GM18507 (cell line): ENCODE measurements around the gene PIGP.
A peak's percentile ranks its signal among the peaks of the same experiment; 100 is the strongest.
"Not testable (repeated sequence)": the region's sequence is repeated elsewhere in the genome, so short reads cannot be mapped to it uniquely, and the experiment has no call there.

Experiments
- DNase-seq: peaks from one replicate; pipeline ENCODE4 v3.0.0; 2011; ENCODE audit warnings: low read depth; ENCODE audit not compliant: insufficient read length; ENCODE audit errors: extremely low spot score
- FAIRE-seq: peaks from 2 replicates; lab custom pipeline; 2011; peaks lifted over from hg19 to GRCh38; lab: Jason Lieb, UNC

Gene PIGP

GRCh38 chr21:37072988-37073416 lies at the start of gene PIGP, which contains the start of gene TTC3:
TSS of gene PIGP (minus strand) at chr21:37073071. CDS start at chr21:37072515, 556 bp downstream.
TSS of gene TTC3 (plus strand) at chr21:37073254. CDS start at chr21:37087258, 14,004 bp downstream.
- peak; percentile 87 for FAIRE-seq
- peak; percentile 95 for DNase-seq

DNA sequence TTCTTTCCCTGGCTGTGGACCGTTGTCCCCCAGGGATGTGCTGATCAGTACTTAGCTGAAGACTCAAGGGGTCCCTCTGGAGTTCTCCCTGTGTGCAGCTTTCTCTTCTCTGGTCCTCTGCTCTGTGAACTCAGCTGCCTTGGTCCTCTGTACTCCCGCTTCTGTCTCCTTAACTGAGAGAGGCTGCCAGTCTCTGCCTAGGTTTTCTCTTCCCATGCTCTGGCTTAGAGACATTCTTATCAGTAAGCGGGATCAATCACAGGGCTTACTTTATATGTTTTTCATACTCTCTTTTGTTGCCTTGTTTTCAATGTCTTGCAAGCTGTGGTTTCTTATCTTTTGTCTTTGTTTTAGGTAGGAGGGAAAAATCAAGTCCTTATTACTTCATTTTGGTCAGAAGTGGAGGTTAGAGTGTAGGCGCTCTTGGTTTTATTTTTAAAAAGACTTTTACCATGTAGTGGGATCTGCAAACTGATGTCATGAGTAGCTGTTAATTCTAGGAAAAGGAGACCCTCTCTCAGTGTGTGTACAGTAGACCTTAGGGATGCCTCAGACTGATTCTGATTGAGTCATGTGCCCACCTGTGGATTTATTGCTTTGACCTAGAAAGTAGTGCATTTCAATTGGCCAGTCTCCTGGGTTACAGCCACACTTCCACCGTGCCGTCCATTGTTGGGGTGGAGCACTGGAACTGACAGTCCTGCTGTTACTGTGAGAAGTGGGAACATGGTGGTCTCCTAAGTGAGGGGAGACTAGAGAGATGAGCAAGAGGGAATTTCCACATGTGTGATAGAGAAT lies 46.7 kb upstream of the PIGP start:
- DNase-seq: no peak
- no peak for FAIRE-seq

- DNase-seq: no peak
- no peak for FAIRE-seq
Observed at GRCh38 chr21:37118187-37118826, 45.4 kb upstream of the PIGP start.

GRCh38 chr21:37117204-37117603 lies 44.3 kb upstream of the PIGP start:
- DNase-seq: no peak
- no peak for FAIRE-seq

GRCh38 chr21:37116459-37116858 lies 43.6 kb upstream of the PIGP start:
- FAIRE-seq, DNase-seq: not testable (repeated sequence)

DNA sequence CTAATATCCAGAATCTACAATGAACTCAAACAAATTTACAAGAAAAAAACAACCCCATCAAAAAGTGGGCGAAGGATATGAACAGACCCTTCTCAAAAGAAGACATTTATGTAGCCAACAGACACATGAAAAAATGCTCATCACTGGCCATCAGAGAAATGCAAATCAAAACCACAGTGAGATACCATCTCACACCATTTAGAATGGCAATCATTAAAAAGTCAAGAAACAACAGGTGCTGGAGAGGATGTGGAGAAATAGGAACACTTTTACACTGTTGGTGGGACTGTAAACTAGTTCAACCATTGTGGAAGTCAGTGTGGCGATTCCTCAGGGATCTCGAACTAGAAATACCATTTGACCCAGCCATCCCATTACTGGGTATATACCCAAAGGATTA lies 41.4 kb upstream of the PIGP start:
- not testable (repeated sequence) for FAIRE-seq, DNase-seq

DNA sequence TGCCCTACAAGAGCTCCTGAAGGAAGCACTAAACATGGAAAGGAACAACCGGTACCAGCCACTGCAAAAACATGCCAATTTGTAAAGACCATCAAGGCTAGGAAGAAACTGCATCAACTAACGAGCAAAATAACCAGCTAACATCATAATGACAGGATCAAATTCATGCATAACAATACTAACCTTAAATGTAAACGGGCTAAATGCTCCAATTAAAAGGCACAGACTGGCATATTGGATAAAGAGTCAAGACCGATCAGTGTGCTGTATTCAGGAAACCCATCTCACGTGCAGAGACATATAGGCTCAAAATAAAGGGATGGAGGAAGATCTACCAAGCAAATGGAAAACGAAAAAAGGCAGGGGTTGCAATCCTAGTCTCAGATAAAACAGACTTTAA lies 38.2 kb upstream of the PIGP start:
- FAIRE-seq, DNase-seq: not testable (repeated sequence)

DNA sequence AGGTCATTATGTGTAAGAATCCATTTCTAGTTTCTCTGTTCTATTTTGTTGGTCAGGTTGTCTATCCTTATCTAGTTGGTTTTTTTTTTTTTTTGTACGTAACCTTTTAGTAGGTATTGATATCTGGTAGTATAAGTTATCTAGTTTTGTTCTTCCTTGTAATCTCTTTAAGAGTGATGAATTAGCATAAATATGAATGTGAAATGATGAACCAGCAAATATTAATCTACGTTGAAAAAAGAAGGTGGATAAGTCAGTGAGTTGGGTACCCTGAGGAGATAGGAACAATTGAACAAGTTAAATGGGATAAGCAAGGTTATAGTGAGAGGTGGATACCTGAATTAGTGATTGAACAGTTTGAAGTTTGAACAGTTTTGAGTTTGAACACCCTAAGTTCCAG lies 34.1 kb upstream of the PIGP start:
- no peak for FAIRE-seq
- no peak for DNase-seq

DNA sequence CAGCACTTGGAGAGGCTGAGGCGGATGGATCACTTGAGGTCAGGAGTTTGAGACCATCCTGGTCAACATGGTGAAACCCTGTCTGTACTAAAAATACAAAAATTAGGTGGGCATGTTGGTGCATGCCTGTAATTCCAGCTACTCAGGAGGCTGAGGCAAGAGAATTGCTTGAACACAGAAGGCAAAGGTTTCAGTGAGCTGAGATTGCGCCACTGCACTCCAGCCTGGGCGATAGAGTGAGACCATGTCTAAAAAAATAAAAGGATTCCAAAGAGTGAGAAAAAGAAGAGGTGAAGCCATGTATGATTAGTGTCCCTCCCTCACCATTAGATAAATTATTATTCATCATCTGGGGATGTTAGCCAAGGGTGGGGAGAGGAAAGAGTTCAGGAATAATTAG lies 29.9 kb upstream of the PIGP start:
- not testable (repeated sequence) for FAIRE-seq, DNase-seq

- DNase-seq (no peak), FAIRE-seq (no peak)
Observed at GRCh38 chr21:37101384-37101783, 28.5 kb upstream of the PIGP start.

- DNase-seq: no peak
- FAIRE-seq: no peak
Observed at GRCh38 chr21:37100316-37100715, 27.4 kb upstream of the PIGP start.

GRCh38 chr21:37098751-37099150 lies 25.9 kb upstream of the PIGP start:
- DNase-seq: no peak
- FAIRE-seq: no peak

DNA sequence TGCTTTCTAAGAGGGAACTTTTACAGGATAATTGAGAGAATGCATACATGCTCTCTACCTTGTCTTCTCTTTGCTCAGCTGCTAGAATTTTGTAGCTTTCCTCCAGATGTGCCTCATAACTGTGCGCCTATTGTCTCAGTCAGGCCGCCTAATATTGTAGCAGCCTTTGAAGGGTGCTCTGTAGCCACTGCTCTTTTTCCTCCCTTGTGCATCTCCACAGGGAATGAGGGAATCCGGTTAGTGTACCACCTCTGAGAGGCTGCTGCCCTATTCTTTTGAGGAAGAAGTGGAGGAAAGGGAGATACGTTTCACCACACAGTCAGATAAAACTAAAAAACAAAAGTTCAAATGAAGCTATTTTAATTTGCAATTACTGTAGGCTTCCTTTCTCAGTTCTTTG lies 22.9 kb upstream of the PIGP start:
- no peak for FAIRE-seq
- no peak for DNase-seq

- no peak for DNase-seq
- FAIRE-seq: no peak
Observed at GRCh38 chr21:37093977-37094376, 21.1 kb upstream of the PIGP start.

- no peak for DNase-seq
- FAIRE-seq: no peak
Observed at GRCh38 chr21:37088186-37088735, 15.4 kb upstream of the PIGP start.

GRCh38 chr21:37087188-37087587 lies 14.3 kb upstream of the PIGP start:
- DNase-seq (no peak), FAIRE-seq (no peak)

DNA sequence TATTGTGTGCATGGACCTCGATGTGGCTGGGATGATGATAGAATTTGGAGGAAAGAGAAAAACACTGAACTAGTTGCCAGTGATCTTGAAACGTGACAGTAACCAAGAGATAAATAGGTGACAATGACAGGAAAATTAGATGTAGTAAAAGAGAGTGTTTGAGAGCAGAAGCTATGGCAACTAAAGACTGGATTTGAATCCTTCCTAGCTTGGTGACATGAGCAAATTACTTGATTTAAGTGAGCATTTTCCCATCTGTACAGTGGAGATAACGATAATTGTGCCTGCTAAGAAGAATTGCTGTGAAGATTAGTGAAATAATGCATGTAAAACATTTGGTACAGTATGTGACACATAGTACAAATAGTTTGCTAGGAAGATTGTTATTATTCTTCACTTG lies 12.9 kb upstream of the PIGP start:
- no peak for FAIRE-seq
- DNase-seq: no peak

- no peak for DNase-seq
- no peak for FAIRE-seq
Observed at GRCh38 chr21:37082856-37083528, 10.1 kb upstream of the PIGP start.

GRCh38 chr21:37082375-37082774 lies 9.5 kb upstream of the PIGP start:
- DNase-seq (no peak), FAIRE-seq (no peak)

DNA sequence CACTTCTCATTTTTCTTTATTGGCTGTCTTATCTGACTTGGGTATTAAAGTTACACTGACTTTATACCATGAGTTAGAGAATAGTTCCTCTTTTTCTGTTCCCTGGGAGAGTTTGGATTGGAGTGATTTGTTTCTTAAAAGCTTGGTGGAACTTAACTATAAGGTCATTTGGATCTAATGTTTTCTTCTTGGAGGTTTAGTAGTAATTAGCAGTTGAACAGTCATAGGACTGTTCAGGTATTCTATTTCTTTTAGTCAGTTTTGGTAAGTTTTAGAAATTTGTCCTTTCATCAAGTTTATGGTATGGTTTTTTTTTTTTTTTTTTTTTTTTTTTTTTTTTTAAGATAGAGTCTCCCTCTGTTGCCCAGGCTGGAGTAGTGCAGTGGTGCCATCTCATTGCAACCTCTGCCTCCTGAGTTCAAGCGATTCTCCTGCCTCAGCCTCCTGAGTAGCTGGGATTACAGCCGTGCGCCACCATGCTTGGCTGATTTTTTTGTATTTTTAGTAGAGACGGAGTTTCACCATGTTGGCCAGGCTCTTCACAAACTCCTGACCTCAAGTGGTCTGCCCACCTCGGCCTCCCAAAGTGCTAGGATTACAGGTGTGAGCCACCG lies 6.4 kb upstream of the PIGP start:
- no peak for DNase-seq

More for the DNA sequence above, 6.4 kb upstream of the PIGP start:
- peak; percentile 46 for FAIRE-seq
